SK-N-SH (cell line): ENCODE results near the gene PGGHG. TPM values are rescaled to one million over a fixed set of nuclear protein-coding genes. Genes with fewer than 3 reads are reported as not detected.
"Not testable (repeated sequence)": the region's sequence is repeated elsewhere in the genome, so short reads cannot be mapped to it uniquely, and the experiment has no call there.

Source experiments
- CTCF ChIA-PET: fragments of 300-600, 350-600 bp; formaldehyde crosslinking; extraction: SDS; loops from one replicate; lab custom pipeline; 2021; lab: Yijun Ruan, JAX
- POLR2A ChIA-PET: fragments of 350-600 bp; sonication (Branson Sonifier 250); formaldehyde crosslinking; extraction: SDS; loops from one replicate; lab custom pipeline; 2020; ENCODE audit warnings: antibody characterized with exemption, inconsistent platforms; lab: Yijun Ruan, JAX
- DNase-seq: peaks from one replicate; pipeline ENCODE4 v3.0.0; 2012
- H2AFZ ChIP-seq: fragments of 200-600 bp; sonication (generic); 2 replicates; pipeline ENCODE4 v1.8.1; 2016; ENCODE audit warnings: antibody characterized with exemption, mild to moderate bottlenecking, low read depth
- H3F3A ChIP-seq: fragments of 200-600 bp; sonication (generic); replicated peaks from 2 replicates; pipeline ENCODE3; 2016; ENCODE audit warnings: antibody characterized with exemption, mild to moderate bottlenecking; ENCODE audit not compliant: insufficient read depth
- H3K27ac ChIP-seq, 2 experiments: fragments of 200-500 bp in 1 of 2; fragments of 200-600 bp in 1 of 2; sonication (Bioruptor generic) in 1 of 2; sonication (generic), shearing (Covaris generic) in 1 of 2; 2 replicates each; pipeline versions ENCODE4 v1.5.1 to v1.6.1; 2014 to 2016; ENCODE audit warnings: low read depth in 2 of 2, inconsistent platforms in 1 of 2, low read length in 1 of 2, mild to moderate bottlenecking in 1 of 2, mixed read lengths in 1 of 2
- H3K27me3 ChIP-seq: fragments of 200-600 bp; sonication (generic), shearing (Covaris generic); 2 replicates; pipeline ENCODE4 v1.6.1; 2016; ENCODE audit warnings: mixed run types; ENCODE audit not compliant: insufficient read depth
- H3K36me3 ChIP-seq, 2 experiments: fragments of 200-500 bp in 1 of 2; fragments of 200-600 bp in 1 of 2; sonication (Bioruptor generic) in 1 of 2; sonication (generic) in 1 of 2; replicated peaks in 1 of 2; 2 replicates each; pipeline versions ENCODE3 to v1.5.1; 2014 to 2016; ENCODE audit warnings: low read length in 1 of 2, mild to moderate bottlenecking in 1 of 2; ENCODE audit not compliant: insufficient read depth in 2 of 2, control insufficient read depth in 1 of 2
- H3K4me1 ChIP-seq, 2 experiments: fragments of 200-500 bp in 1 of 2; fragments of 200-600 bp in 1 of 2; sonication (Bioruptor generic) in 1 of 2; sonication (generic), shearing (Covaris generic) in 1 of 2; 2 replicates each; pipeline versions ENCODE4 v1.5.1 to v1.6.1; 2014 to 2016; ENCODE audit warnings: low read depth in 1 of 2, low read length in 1 of 2, mixed run types in 1 of 2; ENCODE audit not compliant: insufficient read depth in 2 of 2, control insufficient read depth in 1 of 2
- H3K4me2 ChIP-seq: fragments of 200-600 bp; sonication (generic), shearing (Covaris generic); 2 replicates; pipeline ENCODE4 v1.6.1; 2017; ENCODE audit warnings: mixed run types
- H3K4me3 ChIP-seq, 2 experiments: fragments of 200-500 bp in 1 of 2; fragments of 200-600 bp in 1 of 2; sonication (Bioruptor generic) in 1 of 2; sonication (generic), shearing (Covaris generic) in 1 of 2; 2 replicates each; pipeline versions ENCODE4 v1.5.1 to v1.8.1; 2014 to 2016; ENCODE audit warnings: low read depth in 2 of 2, inconsistent platforms in 1 of 2, low read length in 1 of 2, mild to moderate bottlenecking in 1 of 2, mixed read lengths in 1 of 2, moderate library complexity in 1 of 2
- H3K79me2 ChIP-seq: fragments of 200-600 bp; sonication (generic); 2 replicates; pipeline ENCODE4 v1.8.1; 2017; ENCODE audit warnings: mild to moderate bottlenecking; ENCODE audit not compliant: insufficient read depth
- H3K9ac ChIP-seq: fragments of 200-600 bp; sonication (generic); 2 replicates; pipeline ENCODE4 v1.6.1; 2017; ENCODE audit warnings: mixed run types
- H3K9me2 ChIP-seq: fragments of 200-600 bp; sonication (generic); 2 replicates; pipeline ENCODE4 v1.6.1; 2017; ENCODE audit warnings: mixed run types
- H3K9me3 ChIP-seq: fragments of 200-600 bp; sonication (generic); 2 replicates; pipeline ENCODE4 v1.6.1; 2017; ENCODE audit warnings: mixed run types, mild to moderate bottlenecking, moderate library complexity
- H4K20me1 ChIP-seq: fragments of 200-600 bp; sonication (generic); 2 replicates; pipeline ENCODE4 v1.6.1; 2017; ENCODE audit warnings: mild to moderate bottlenecking, mixed run types; ENCODE audit not compliant: insufficient read depth
- CTCF ChIP-seq: fragments of 200-600 bp; sonication (generic); IDR thresholded peaks from 2 replicates; pipeline ENCODE4 v1.6.1; 2017; ENCODE audit warnings: antibody characterized with exemption, mild to moderate bottlenecking, moderate library complexity
- EP300 ChIP-seq, 2 experiments: IDR thresholded peaks; 2 replicates each; pipeline versions ENCODE4 v1.4.0 to v1.6.1; 2012; ENCODE audit warnings: borderline replicate concordance in 1 of 2, low read depth in 1 of 2, low read length in 1 of 2
- FOXJ3 ChIP-seq: sonication (generic); formaldehyde crosslinking; IDR thresholded peaks from 2 replicates; pipeline ENCODE4 v1.5.1; 2020; ENCODE audit warnings: mild to moderate bottlenecking, missing genetic modification reagents
- FOXM1 ChIP-seq: IDR thresholded peaks from 2 replicates; pipeline ENCODE4 v1.4.0; 2012; ENCODE audit warnings: low read depth, mild to moderate bottlenecking
- GATA2 ChIP-seq: sonication (generic); formaldehyde crosslinking; IDR thresholded peaks from 2 replicates; pipeline ENCODE4 v1.5.0; 2020; ENCODE audit warnings: mild to moderate bottlenecking, missing genetic modification reagents
- MAX ChIP-seq: IDR thresholded peaks from 2 replicates; pipeline ENCODE4 v1.4.0; 2012; ENCODE audit warnings: low read depth
- MEF2A ChIP-seq: IDR thresholded peaks from 2 replicates; pipeline ENCODE4 v1.4.0; 2012; ENCODE audit warnings: low read depth, borderline replicate concordance
- MXI1 ChIP-seq: IDR thresholded peaks from 2 replicates; pipeline ENCODE4 v1.6.1; 2012; ENCODE audit warnings: mild to moderate bottlenecking, low read depth, low read length, improper control_type of control experiment
- NFIC ChIP-seq: IDR thresholded peaks from 2 replicates; pipeline ENCODE4 v1.4.0; 2012; ENCODE audit warnings: borderline replicate concordance
- PBX3 ChIP-seq: IDR thresholded peaks from 2 replicates; pipeline ENCODE4; 2012
- POLR2AphosphoS5 ChIP-seq: IDR thresholded peaks from 2 replicates; pipeline ENCODE4 v1.6.1; 2012; ENCODE audit warnings: low read depth, low read length
- RAD21 ChIP-seq: IDR thresholded peaks from 2 replicates; pipeline ENCODE4 v1.6.1; 2012; ENCODE audit warnings: mild to moderate bottlenecking, low read length
- RFX5 ChIP-seq: IDR thresholded peaks from 2 replicates; pipeline ENCODE4 v1.6.1; 2012; ENCODE audit warnings: mild to moderate bottlenecking, improper control_type of control experiment, low read length
- SMC3 ChIP-seq: IDR thresholded peaks from 2 replicates; pipeline ENCODE4 v1.6.1; 2012; ENCODE audit warnings: low read depth, low read length, improper control_type of control experiment
- TCF12 ChIP-seq: IDR thresholded peaks from 2 replicates; pipeline ENCODE4 v1.4.0; 2012
- USF2 ChIP-seq: fragments of 150-350 bp; IDR thresholded peaks from 2 replicates; pipeline ENCODE4 v1.6.1; 2017; ENCODE audit warnings: antibody characterized with exemption, low read length, low read depth, borderline replicate concordance
- WGBS: methylation state at CpG from one replicate; pipeline ENCODE4 v1.1.6; 2017; ENCODE audit warnings: low lambda C conversion rate; 5-methylcytosine and 5-hydroxymethylcytosine counted together
- polyA plus RNA-seq, 3 experiments: library from polyadenylated mRNA; depleted of rRNA; stranded (reverse); fragments of >200 nt; gene quantifications; 2 replicates each; pipeline ENCODE4 v1.2.3, GENCODE V29; 2012

Gene PGGHG
- polyA plus RNA-seq, 1 of the 3 experiments (the other 2 are of a cell fraction): 19.9 TPM

GRCh38 chr11:285021-285893, 3.7 kb upstream of the PGGHG start:
- WGBS: 78% methylated on average over 19 of the region's 29 CpGs
- Histone ChIP-seq H3K36me3 (no peaks in the 10 kb centered on the region), H3K9ac (no peak overlapping the region), H3F3A (no peaks in the 10 kb centered on the region), H3K4me2 (no peak overlapping the region), H2AFZ (no peak overlapping the region), H3K9me3 (no peaks in the 10 kb centered on the region), H3K27me3 (peaks cover 26% of the 10 kb centered on the region), H3K9me2 (no peaks in the 10 kb centered on the region), H4K20me1 (no peaks in the 10 kb centered on the region), H3K27ac (no peak overlapping the region), H3K4me3 (no peak overlapping the region), H3K79me2 (no peaks in the 10 kb centered on the region), H3K4me1 (peaks cover 0 to 9% of the 10 kb centered on the region in 2 experiments; a peak in 1 of 4 replicates)
- CTCF ChIA-PET: interaction anchor here (0.6 to 2.0 kb wide), 4 partner anchors 24 to 234 kb away, joined by 3 to 4 read pairs (median 4); no protein-coding TSS in a partner anchor
- no peak for TF ChIP-seq MAX
- no peak for TF ChIP-seq CTCF
- TF ChIP-seq TCF12: no peak
- TF ChIP-seq SMC3: no peak
- no peak for TF ChIP-seq MEF2A
- no peak for TF ChIP-seq POLR2AphosphoS5
- no peak for TF ChIP-seq FOXM1
- peak; percentile 25 for DNase-seq
- POLR2A ChIA-PET: no interaction called here

GRCh38 chr11:285894-286220, 3.1 kb upstream of the PGGHG start:
- H3K4me2 ChIP-seq: no peak overlapping the region
- TF ChIP-seq PBX3: no peak
- TF ChIP-seq NFIC: no peak
- TF ChIP-seq FOXJ3 (CRISPR knock-in tag): no peak
- no peak for TF ChIP-seq RFX5
- no peak for TF ChIP-seq POLR2AphosphoS5
- no peak for TF ChIP-seq USF2
- no peak for TF ChIP-seq RAD21
- no peak for TF ChIP-seq GATA2
- no peak for TF ChIP-seq FOXM1
- no peak for TF ChIP-seq SMC3
- TF ChIP-seq MXI1: no peak
- no peak for TF ChIP-seq EP300 (IDR thresholded peaks at IDR 0.05; ENCODE audit: borderline replicate concordance in 1 of 2, low read depth in 1 of 2, low read length in 1 of 2)
- H3K27me3 ChIP-seq: peaks cover 20% of the 10 kb centered on the region
- peaks cover 0 to 9% of the 10 kb centered on the region in 2 experiments; a peak in 1 of 4 replicates for H3K4me1 ChIP-seq
- peak; percentile 33 for DNase-seq
- H3K27ac ChIP-seq: no peak overlapping the region
- H4K20me1 ChIP-seq: no peaks in the 10 kb centered on the region
- no peak overlapping the region for H3K4me3 ChIP-seq
- no peaks in the 10 kb centered on the region for H3K9me2 ChIP-seq
- ChIA-PET CTCF (interaction anchor here (0.8 to 2.0 kb wide), 2 partner anchors 16 to 233 kb away, joined by 3 to 4 read pairs; no protein-coding TSS in a partner anchor), POLR2A (no interaction called here)
- H3K36me3 ChIP-seq: no peaks in the 10 kb centered on the region
- H3K9ac ChIP-seq: no peak overlapping the region
- 51% methylated on average over 7 of the region's 8 CpGs for WGBS
- no peaks in the 10 kb centered on the region for H3K9me3 ChIP-seq
- no peak overlapping the region for H2AFZ ChIP-seq
- no peaks in the 10 kb centered on the region for H3K79me2 ChIP-seq
- H3F3A ChIP-seq: no peaks in the 10 kb centered on the region

GRCh38 chr11:286977-287820, 1.7 kb upstream of the PGGHG start:
- not testable (repeated sequence) for H3K36me3 ChIP-seq, H3K79me2 ChIP-seq, H3K4me3 ChIP-seq, H3K4me1 ChIP-seq, H2AFZ ChIP-seq, H3K4me2 ChIP-seq, H4K20me1 ChIP-seq, H3F3A ChIP-seq, H3K27ac ChIP-seq, H3K9me2 ChIP-seq, H3K9me3 ChIP-seq, H3K27me3 ChIP-seq, H3K9ac ChIP-seq
- CTCF ChIA-PET: interaction anchor here (0.9 to 2.1 kb wide), 4 partner anchors 13 to 36 kb away, joined by 3 to 6 read pairs (median 4); no protein-coding TSS in a partner anchor
- POLR2A ChIA-PET: interaction anchor here (0.8 kb wide), 1 partner anchor 8 kb away, joined by 3 read pairs; no protein-coding TSS in a partner anchor
- 69% methylated on average over 27 of the region's 27 CpGs for WGBS
- DNase-seq: peak; percentile 37
